Activated naive CD8-positive, alpha-beta T cell treated with anti-CD3 and anti-CD28 coated beads, Interleukin-2, amount 50 U/mL, for 16 hours (primary cell): ENCODE measurements around the gene SRBD1.

ENCODE experiments used
- DNase-seq: peaks from one replicate; pipeline ENCODE4 v3.0.0-alpha.2; 2020; ENCODE audit warnings: low read depth, low spot score

SRBD1 gene

GRCh38 chr2:45598545-45598944, 12.5 kb downstream of the SRBD1 start:
- DNase-seq = no peak

GRCh38 chr2:45596761-45597160, 14.3 kb downstream of the SRBD1 start:
- DNase-seq = no peak

DNA sequence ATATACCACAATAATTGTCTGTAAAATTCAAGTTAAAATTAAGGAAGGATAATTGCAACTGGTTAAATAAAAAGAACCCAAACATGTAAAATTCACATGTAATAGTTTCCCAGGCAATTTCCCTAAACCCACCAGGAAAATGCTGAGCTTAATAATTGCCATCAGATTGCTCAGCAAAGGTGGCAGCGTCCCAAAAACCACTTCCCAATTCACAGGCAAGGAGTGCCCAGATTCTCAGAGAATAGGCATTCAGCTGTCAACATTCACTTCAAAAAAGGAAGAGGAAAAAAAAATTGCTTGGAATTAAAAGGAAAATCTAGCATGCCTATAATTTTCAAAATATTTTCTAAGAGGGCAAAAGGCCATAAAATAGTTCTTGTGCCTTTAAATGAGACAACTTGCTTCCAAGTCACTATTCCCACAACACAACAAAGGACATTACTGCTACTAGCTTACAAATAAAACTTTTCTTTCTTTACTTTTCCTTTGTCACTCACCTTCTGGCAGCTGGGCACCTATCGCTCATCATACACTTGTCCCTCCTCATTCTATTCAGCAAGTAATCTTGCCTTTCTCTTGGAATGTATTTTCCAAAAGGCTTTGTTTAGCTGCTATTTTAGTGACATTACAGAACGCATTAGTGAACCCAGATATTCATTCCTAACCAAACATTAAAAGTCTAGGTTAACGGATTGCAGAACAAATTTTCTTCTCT, 15.2 kb downstream of the SRBD1 start:
- no peak for DNase-seq

DNA sequence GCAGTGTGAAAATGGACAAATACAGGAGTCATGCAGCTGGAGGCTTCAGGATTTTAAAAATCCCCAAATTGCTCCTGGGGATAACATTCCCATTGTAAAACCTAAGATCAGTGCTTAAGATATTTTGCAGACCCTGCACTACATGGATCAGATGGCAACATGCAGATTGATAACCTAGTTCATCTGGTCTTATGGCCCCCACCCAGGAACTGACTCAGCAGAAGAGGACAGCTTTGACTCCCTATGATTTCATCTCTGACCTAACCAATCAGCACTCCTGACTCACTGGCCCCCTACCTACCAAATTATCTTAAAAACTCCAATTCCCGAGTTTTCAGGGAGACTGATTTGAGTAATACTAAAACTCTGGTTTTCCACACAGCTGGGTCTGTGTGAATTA, 20.0 kb downstream of the SRBD1 start:
- no peak for DNase-seq

- no peak for DNase-seq
These were observed 22.8 kb downstream of the SRBD1 start for GRCh38 chr2:45588158-45588829.

- DNase-seq = no peak
These were observed 24.5 kb downstream of the SRBD1 start for GRCh38 chr2:45586600-45586999.

DNA sequence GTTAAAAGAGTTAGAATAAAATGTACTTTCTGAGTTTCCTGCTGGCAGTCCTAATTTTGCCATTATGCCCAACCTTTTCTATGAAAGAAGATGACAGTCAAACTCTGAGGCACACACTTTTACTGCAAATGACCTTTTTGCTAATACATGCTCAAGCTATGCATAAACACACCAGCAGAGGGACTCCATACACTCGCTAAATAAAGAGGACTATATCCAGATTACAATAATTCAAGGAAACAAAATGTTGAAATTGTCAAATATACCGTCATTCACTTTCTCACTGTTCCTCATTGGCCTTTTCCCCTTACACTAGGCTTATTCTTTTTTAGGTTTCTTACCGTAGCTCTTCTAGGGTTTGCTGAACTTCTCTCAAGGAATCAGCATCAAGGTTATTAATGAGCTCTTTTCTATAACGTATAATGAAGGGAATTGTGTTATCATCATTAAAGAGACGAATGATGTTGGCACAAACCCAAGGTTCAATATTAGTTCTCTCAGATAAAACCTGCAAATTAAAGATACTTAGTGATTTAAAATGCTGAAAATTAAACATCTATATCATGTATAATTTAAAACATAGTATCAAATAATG, 25.7 kb downstream of the SRBD1 start:
- DNase-seq = no peak

GRCh38 chr2:45583977-45584376, 27.1 kb downstream of the SRBD1 start:
- no peak for DNase-seq

DNA sequence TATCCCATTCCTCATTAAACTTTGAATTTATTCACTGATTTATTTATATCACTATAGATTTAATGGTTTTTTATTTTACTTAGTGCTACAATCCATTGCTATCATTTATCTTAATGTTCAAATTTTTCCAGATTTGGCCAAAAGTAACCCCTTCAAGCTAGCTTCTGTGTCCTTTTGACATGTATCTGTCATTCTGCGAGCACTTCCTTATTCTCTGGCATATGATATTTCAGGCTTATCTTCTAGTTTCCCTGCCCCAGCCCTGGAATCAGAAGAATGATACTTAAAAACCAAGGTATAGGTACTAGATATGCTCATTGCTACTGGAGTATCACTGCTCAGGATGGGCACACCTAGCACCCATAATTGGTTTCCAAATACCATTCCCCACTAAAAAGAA, 28.5 kb downstream of the SRBD1 start:
- no peak for DNase-seq

DNA sequence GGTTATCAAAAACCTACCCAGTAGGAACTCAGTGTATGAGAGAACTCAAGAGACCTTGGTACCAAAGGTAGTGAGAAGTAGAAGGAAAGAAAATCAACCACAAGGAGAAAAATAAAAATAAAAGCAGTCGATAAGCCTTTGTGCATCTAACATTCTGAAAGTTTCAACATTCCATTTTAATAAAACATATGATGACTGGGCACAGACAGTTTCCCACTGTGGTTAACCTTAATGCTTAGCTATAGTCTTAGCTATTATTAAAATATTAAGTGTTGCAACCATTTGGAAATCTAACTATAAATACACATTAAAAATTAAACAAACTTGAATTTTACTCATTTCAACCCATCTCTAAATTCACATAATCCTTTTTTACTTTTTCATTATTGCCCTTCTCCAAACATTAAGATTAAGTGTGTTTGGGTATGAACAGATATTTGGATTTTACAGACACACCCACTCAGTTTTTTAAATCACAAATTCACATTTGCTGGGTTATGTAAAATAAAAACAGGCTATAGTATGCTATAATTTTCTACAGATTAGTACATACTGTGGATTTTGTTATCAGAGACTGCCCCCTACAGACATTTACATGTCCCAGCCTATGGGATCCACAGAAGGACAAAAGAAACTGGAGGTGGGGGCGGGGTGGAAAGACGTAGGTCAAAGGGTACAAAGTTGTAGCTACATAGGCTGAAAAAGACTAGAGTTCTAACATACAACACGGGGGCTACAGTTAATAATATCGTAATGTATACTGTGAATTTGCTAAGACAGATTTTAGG, 32.8 kb downstream of the SRBD1 start:
- no peak for DNase-seq

DNA sequence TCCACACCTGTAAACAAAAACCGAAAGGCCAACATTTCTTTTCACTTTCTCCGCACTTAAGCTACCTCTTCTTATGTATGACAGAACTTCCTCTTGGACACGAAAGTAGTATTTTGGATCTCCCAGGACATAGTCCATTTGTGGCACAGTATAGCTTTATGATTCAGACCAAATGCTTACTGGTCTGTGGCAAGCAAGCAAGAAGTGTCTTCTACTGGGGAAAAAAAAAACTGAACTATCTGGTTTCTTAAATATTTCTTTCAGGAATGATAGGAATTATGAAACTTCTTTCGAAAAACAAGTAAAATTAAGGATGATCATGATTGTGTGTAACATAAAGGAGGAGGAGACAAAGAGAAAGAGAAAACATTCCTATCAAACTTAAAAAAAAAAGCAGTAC, 33.6 kb downstream of the SRBD1 start:
- no peak for DNase-seq

GRCh38 chr2:45575881-45576280, 35.2 kb downstream of the SRBD1 start:
- DNase-seq = no peak

DNA sequence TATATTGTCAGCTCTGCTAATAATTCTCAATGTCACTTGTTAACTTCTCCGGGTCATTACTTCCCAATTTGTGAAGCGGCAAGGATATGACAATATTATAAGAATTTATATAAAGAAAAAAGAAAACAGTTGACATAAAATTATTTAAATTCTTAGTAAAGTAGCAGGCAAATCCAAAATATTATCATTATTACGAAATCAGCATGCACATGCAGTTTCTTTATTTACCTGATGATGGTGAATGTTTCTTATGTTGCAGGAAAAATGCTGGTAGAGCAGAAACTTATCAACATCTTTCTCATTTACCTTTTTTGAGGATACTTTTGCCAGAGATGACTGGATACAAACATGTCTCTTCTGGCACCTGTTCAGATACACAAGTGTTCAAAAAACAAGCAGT, 38.1 kb downstream of the SRBD1 start:
- no peak for DNase-seq

GRCh38 chr2:45571940-45572339, 39.1 kb downstream of the SRBD1 start:
- DNase-seq = no peak

DNA sequence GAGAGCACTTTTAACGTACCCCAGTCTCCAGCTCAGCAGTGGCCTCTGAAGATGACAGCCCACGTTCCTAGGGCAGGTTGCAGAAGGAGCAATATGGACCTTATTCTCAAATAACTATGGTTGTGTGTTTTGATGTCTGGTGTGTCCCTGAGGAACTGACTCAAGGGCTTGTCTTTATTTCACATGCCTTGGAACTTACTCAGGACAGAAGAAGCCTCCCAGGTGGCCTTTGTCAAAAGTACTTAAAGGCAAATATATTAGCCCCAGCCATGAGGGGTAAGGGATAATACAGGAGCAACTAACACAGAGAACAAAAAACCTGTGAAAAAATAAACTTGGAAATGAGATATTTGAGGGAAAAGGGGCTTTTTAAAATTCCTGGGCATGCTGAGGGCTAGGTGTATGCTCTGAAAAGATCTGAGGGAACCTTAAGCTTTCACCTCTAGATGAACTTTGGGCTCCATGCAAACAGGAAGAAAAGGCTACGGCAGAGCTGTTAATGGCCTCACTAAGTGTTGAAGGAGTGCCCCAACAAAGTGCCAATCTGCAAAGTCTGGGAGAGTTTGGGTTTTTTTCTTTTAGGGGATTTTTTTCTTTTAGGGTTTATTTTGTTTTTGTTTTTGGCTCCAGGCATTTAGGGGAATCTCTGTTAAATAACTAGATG, 40.3 kb downstream of the SRBD1 start:
- no peak for DNase-seq

DNA sequence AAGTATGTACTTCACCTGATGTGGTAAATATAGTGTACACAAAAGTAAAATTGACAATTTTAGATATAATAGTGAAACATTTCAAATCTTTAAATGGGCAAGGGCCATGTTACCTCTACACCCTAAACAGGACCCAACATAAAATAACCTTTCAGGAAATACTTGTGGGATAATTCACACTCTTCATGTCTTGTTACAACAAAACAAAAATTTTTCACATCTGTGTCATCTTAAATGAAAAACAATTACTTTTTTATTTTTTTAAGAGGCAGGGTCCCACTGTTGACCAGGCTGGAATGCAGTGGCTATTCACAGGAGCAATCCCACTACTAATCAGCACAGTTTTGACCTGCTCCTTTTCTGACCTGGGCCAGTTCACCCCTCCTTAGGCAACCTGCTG, 42.1 kb downstream of the SRBD1 start:
- DNase-seq = no peak

DNA sequence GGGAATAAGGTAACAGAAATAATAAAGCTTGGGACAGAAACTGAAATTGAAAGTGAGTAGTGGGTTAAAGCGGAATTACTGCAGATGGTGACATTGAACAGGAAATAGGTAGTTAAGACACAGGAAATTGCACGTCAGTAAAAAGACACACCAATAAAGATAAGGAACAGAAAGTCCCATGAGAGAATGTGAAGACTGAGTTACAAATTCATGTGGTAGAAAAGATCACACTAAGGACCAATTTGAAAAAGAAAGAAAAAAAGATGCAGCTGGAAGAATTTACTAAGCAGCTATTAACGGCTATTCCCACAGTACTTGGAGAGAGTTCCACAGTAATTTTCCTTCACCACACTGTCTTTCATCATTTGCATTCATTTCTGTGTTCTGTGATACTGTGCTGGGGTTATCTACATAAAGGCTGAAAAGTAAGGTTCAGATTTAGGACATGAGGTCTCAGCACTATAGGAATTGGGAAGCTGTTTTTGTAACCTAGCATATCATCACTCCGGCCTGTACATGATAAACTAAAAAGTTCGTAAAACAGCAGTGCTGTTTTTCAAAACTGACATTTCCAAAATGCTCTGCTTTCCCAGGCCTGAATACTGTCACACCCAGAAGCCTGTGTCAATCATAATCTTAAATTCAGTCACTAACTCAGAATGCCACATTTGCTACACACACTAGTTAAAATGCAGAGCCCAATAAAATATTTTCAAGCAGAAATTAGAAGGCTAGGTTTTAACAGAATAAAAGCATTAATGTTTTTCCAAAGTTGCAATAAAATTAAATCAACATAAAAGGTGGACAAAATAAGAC, 42.9 kb downstream of the SRBD1 start:
- no peak for DNase-seq

DNA sequence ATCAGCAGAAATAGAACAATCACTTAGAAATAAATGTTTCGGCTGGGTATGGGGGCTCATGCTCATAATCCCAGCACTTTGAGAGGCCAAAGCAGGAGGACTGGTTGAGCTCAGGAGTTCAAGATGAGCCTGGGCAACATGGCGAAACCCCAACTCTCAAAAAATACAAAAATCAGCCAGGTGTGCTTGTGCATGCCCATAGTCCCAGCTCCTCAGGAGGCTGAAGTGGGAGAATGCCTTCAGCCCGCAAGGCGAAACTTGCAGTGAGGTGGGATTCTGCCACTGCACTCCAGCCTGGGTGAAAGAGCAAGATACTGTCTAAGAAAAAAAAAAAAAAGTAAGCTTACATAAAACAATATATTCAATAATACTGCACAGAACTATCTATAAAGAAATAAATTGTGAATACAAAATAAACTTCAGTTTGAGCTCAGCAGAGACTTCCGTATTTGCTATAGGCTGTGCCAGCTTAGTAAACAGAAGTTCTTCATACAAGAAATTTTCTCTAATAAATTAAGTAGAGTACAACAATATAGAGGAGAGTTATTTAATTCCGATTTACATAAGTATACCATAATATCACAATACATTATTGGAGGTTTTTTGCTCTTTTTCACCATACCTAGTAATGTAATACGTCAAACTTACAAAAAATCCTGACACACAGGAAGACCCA, 43.6 kb downstream of the SRBD1 start:
- no peak for DNase-seq

DNA sequence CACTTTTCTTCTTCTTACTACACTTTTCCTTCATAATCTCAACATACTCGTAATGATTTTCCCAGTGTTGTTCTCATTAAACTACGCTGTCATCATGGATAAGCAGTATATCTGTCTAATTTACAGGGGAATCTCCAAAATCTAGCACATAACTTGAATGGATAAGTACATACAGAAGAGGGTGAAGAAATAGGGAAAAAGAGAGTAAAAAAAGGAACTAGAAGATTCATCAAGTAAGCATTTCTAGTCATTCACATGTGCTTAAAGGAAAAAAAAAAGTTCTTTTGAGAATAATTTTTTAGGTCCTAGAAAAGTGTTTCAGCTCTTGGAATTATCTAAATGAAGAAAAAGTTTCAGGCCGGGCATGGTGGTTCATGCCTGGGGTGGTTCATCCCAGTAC, 51.6 kb downstream of the SRBD1 start:
- DNase-seq = no peak

GRCh38 chr2:45554742-45555140, 56.3 kb downstream of the SRBD1 start:
- DNase-seq = no peak
